Measurements from ENCODE around the gene SRP54. TPM values are rescaled to one million over a fixed set of nuclear protein-coding genes. Genes with fewer than 3 reads are reported as not detected.

SRP54 gene
- total and polyA plus RNA-seq, 2 of the 8 experiments (the other 6 are each of a cell fraction or from before 2014, with no cell fraction given) = 19.7 to 60.0 TPM

- no peak overlapping the region for H2AFZ ChIP-seq (ENCODE audit: low read length)
- H3K9ac ChIP-seq (replicated peaks in 1 of 4; ENCODE audit: extremely low read depth in 1 of 4, low read depth in 3 of 4, low read length in 3 of 4) = no peak overlapping the region
- H3K36me3 ChIP-seq (ENCODE audit: control insufficient read depth in 2 of 4, insufficient read depth in 4 of 4, low read length in 3 of 4) = peaks cover 0 to 11% (median 4%) of the 10 kb centered on the region in 4 experiments; a peak in 4 of 8 replicates
- no peak overlapping the region for H3K23ac ChIP-seq (ENCODE audit: insufficient read length)
- H3K23me2 ChIP-seq (ENCODE audit: low read depth, low read length) = no peaks in the 10 kb centered on the region
- H2BK12ac ChIP-seq (ENCODE audit: low read depth, low read length) = no peak overlapping the region
- no peak overlapping the region for H2BK20ac ChIP-seq (ENCODE audit: low read length)
- H3K27me3 ChIP-seq (replicated peaks in 1 of 4; ENCODE audit: control insufficient read depth in 3 of 4, extremely low read depth in 1 of 4, insufficient read depth in 3 of 4, low read length in 3 of 4) = no peaks in the 10 kb centered on the region
- H2BK15ac ChIP-seq (ENCODE audit: low read length) = no peak overlapping the region
- H4K91ac ChIP-seq (replicated peaks; ENCODE audit: insufficient read length, low read length) = no peak overlapping the region
- CTCF ChIA-PET (ENCODE audit: partially characterized antibody) = no interaction called here
- no peaks in the 10 kb centered on the region for H3K79me1 ChIP-seq (ENCODE audit: low read depth, low read length)
- H3K4me2 ChIP-seq (ENCODE audit: insufficient read depth in 1 of 2, low read depth in 2 of 2, low read length in 2 of 2) = no peak overlapping the region
- no peak overlapping the region for H4K8ac ChIP-seq (ENCODE audit: extremely low read depth, insufficient read depth, low read length)
- DNase-seq (ENCODE audit: low read depth in 1 of 2, low spot score in 2 of 2) (no peak), FAIRE-seq (no peak)
- no peak overlapping the region for H3K14ac ChIP-seq (ENCODE audit: insufficient read length)
- WGBS, 2 experiments (ENCODE audit: extremely low coverage in 1 of 2, insufficient coverage in 1 of 2, insufficient read length in 1 of 2, insufficient replicate concordance in 2 of 2, low coverage in 1 of 2, low lambda C conversion rate in 2 of 2, missing lambda C conversion rate in 1 of 2) = 76% methylated on average over 3 of the region's 3 CpGs; no CpG with 5 or more reads in 1 of the 2 experiments
- no peak overlapping the region for H2BK5ac ChIP-seq (ENCODE audit: low read depth, low read length)
- H3K56ac ChIP-seq (replicated peaks; ENCODE audit: insufficient read length, low read depth, low read length) = no peak overlapping the region
- H3K4me3 ChIP-seq (ENCODE audit: extremely low read depth in 1 of 4, insufficient read depth in 2 of 4, low read depth in 3 of 4, low read length in 4 of 4) = no peak overlapping the region
- peaks cover 0 to 26% of the 10 kb centered on the region in 2 experiments; a peak in 2 of 4 replicates for H3K79me2 ChIP-seq (ENCODE audit: control insufficient read depth in 1 of 2, insufficient read depth in 2 of 2, low read length in 2 of 2)
- H2AK5ac ChIP-seq (ENCODE audit: low read depth, low read length) = no peak overlapping the region
- H3K18ac ChIP-seq (ENCODE audit: extremely low read depth, low read length) = no peak overlapping the region
- H2BK120ac ChIP-seq (replicated peaks; ENCODE audit: low read depth, low read length) = no peak overlapping the region
- H3K27ac ChIP-seq (ENCODE audit: low read depth, low read length) = no peak overlapping the region
- POLR2A ChIA-PET (ENCODE audit: partially characterized antibody) = no interaction called here
- H4K5ac ChIP-seq (ENCODE audit: insufficient read length, low read depth, low read length) = no peak overlapping the region
- peaks cover 2 to 3% of the 10 kb centered on the region in 2 experiments for H4K20me1 ChIP-seq (replicated peaks in 1 of 2; ENCODE audit: control insufficient read depth in 1 of 2, insufficient read depth in 2 of 2, low read length in 2 of 2)
- no peak overlapping the region for H3K4ac ChIP-seq (replicated peaks; ENCODE audit: insufficient read length, low read depth, low read length)
- H3K4me1 ChIP-seq (replicated peaks in 1 of 4; ENCODE audit: control insufficient read depth in 3 of 4, insufficient read depth in 4 of 4, low read length in 3 of 4) = no peaks in the 10 kb centered on the region
- H3K9me3 ChIP-seq (ENCODE audit: insufficient read depth in 2 of 2, low read depth in 1 of 2, low read length in 1 of 2) = no peaks in the 10 kb centered on the region
- TF ChIP-seq KDM4A (IDR thresholded peaks at IDR 0.05; ENCODE audit: low read depth, low read length, severe bottlenecking) = no peak
- no peak for TF ChIP-seq SIN3A (conservative IDR thresholded peaks at IDR 0.05 in 1 of 2, IDR thresholded peaks at IDR 0.05 in 1 of 2; ENCODE audit: low read depth in 1 of 2, low read length in 2 of 2)
- no peak for TF ChIP-seq CTCF (IDR thresholded peaks at IDR 0.05; ENCODE audit: control extremely low read depth in 1 of 3, insufficient read depth in 1 of 3, low read depth in 1 of 3, low read length in 3 of 3)
- TF ChIP-seq BRCA1 (IDR thresholded peaks at IDR 0.05; ENCODE audit: low read depth, low read length) = no peak
- TF ChIP-seq CBX8 (IDR thresholded peaks at IDR 0.05; ENCODE audit: borderline replicate concordance, low read depth, low read length) = no peak
- no peak for TF ChIP-seq ASH2L (IDR thresholded peaks at IDR 0.05; ENCODE audit: low read length)
- TF ChIP-seq, protein P1, sequence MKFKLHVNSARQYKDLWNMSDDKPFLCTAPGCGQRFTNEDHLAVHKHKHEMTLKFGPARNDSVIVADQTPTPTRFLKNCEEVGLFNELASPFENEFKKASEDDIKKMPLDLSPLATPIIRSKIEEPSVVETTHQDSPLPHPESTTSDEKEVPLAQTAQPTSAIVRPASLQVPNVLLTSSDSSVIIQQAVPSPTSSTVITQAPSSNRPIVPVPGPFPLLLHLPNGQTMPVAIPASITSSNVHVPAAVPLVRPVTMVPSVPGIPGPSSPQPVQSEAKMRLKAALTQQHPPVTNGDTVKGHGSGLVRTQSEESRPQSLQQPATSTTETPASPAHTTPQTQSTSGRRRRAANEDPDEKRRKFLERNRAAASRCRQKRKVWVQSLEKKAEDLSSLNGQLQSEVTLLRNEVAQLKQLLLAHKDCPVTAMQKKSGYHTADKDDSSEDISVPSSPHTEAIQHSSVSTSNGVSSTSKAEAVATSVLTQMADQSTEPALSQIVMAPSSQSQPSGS (IDR thresholded peaks at IDR 0.05; ENCODE audit: low read length) = no peak
- no peak for TF ChIP-seq NRF1 (IDR thresholded peaks at IDR 0.05; ENCODE audit: low read depth, low read length)
- no peak for TF ChIP-seq ZNF274 (IDR thresholded peaks at IDR 0.05; ENCODE audit: borderline replicate concordance, extremely low read depth, low read length)
- TF ChIP-seq GABPA (IDR thresholded peaks at IDR 0.05; ENCODE audit: borderline replicate concordance, insufficient read depth, low read length) = no peak
Observed at GRCh38 chr14:34997762-34998161, 15.0 kb downstream of the SRP54 start.

Measured in H1 (cell line).